GM10266 (cell line): ENCODE results near the gene HIPK1.

ENCODE experiments used
- DNase-seq: peaks from one replicate; pipeline ENCODE4 v3.0.0; 2012; ENCODE audit errors: extremely low spot score
- TF ChIP-seq, protein P1 (sequence below): IDR thresholded peaks from 2 replicates; pipeline ENCODE4 v1.5.1; 2012; ENCODE audit warnings: mild to moderate bottlenecking, low read depth; ENCODE audit not compliant: control insufficient read depth, insufficient read depth; ENCODE audit errors: missing control alignments

HIPK1 gene

DNA sequence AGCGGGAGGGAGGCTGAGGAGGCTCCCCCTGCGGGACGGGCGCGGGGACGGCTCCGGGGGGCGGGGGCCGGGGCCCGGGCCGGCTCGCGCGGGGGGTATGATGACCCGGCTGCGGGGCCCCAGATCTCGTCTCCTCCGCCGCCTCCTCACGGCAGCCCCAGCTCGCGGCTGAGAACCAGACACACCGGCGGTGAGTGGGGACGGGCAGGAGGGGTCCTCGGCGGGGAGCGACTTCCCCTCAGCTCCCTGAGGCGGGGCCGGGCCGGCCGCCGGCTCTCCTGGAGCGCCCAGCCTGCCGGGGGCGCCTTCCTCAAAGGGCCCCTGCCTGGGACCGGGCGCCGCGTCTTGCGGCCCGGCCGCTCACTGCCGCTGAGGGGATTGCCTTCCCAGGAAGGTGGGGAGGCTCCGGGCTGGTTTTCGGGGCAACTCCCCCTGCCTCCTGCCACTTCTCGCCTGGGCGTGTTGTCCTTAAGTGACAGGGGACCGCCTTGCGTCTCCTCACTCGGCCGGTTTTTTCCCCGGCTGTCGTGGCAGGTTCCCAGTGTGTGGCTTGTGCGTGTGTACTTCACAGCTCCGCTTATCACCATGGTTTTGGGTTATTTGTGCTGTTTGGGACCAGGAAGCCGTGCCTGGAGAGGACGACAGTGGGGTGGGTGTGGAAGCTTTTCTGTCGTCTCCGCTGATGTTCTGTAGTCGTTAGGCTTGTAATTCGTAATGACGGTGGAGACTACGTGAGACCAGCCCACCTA lies 800 bp downstream of the HIPK1 start:
- TF ChIP-seq, protein P1, sequence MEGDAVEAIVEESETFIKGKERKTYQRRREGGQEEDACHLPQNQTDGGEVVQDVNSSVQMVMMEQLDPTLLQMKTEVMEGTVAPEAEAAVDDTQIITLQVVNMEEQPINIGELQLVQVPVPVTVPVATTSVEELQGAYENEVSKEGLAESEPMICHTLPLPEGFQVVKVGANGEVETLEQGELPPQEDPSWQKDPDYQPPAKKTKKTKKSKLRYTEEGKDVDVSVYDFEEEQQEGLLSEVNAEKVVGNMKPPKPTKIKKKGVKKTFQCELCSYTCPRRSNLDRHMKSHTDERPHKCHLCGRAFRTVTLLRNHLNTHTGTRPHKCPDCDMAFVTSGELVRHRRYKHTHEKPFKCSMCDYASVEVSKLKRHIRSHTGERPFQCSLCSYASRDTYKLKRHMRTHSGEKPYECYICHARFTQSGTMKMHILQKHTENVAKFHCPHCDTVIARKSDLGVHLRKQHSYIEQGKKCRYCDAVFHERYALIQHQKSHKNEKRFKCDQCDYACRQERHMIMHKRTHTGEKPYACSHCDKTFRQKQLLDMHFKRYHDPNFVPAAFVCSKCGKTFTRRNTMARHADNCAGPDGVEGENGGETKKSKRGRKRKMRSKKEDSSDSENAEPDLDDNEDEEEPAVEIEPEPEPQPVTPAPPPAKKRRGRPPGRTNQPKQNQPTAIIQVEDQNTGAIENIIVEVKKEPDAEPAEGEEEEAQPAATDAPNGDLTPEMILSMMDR = peak; percentile 26
- peak; percentile 68 for DNase-seq

DNA sequence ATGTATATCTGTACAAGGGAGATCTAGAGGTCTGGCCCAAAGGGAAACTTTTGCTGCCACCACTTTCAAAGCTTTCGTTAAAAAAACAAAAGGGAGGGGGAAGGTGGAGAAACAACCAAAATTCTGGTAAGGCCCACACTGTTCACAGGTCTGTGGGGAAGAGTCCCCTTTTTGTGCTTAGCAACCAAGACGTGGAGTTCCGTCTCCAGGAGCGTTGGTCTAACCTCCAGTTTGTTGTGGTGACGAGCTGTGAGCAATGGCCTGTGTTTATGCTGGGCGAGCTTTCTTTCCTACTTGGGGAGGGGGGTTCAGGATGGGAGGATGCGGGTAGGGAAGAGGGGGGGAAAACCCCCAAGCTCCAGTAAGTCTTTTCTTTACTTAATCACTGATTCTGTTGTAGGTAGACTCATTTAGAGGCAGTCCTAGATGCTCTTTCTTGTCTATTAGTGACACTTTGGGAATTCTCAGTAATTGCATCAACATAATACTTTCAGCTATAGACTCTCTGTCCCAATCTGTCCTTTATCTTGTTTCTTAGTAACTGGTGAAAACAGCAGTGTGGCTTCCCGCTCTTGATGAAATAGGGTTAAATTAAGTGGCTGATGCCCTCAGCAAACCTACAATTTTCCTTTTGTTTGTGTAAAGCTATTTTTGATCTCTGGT lies 1.5 kb downstream of the HIPK1 start:
- TF ChIP-seq, protein P1 = no peak
- peak; percentile 72 for DNase-seq

DNA sequence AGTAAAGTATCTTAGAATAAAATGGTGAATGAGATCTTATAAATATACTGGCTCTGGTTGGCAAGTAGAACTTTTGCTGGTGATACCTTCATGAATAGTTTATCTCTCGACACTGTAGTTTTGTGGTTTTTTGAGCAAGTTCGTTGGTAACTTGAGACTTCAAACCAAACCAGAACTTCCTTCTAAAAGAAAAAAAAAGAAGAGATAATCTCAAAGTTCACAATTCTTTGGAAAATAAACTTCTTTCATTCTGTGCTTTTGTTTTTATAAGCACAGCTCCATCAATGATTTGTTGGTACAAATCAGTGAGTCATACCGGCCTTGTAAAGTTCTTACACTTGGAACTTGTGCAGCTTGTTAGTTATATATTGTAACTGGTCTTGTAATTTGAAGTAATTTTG lies 2.3 kb downstream of the HIPK1 start:
- no peak for DNase-seq

DNA sequence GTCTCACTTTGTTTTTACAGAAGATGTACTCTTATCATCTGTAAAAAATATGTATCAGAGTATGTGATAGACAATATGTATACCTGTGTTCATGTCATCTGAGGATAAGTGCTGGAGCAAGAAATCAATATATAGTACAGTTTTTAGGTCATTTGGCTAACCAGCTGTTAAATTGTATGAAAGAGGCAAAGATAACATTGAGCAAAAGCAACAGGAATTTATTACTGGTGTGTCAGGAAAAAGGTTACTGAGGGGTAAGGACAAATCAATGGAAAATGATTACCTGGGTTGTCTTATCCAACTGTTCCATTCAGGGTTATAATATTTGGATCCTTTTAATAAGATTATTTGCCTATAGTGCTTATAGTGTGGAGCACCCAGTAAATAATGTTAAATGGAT lies 4.9 kb downstream of the HIPK1 start:
- TF ChIP-seq, protein P1 = no peak
- no peak for DNase-seq

More for the DNA sequence above, 2.3 kb downstream of the HIPK1 start:
- TF ChIP-seq, protein P1 = no peak

DNA sequence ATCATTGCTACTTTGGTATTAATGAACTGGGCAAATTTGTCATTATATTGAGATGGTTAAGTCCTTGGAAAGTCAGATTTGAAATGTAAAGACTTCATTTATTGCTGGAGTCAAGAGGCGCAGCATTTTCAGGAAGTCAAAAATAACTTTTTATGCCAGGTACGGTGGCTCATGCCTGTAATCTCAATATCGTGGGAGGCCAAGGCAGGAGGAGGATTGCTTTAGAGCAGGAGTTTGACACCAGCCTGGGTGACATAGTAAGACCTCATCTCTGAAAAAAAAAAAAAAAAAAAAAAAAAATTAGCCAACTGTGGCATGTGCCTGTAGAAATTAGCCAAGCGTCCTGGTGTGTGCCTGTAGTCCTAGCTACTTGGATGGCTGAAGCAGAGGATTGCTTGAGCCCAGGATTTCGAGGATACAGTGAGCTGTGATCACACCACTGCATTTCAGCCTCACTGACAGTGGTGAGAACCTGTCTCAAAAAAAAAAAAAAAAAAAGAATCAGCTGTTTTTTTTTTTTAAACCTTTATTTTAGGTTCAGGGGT lies 5.5 kb downstream of the HIPK1 start:
- no peak for DNase-seq
- TF ChIP-seq, protein P1 = no peak

DNA sequence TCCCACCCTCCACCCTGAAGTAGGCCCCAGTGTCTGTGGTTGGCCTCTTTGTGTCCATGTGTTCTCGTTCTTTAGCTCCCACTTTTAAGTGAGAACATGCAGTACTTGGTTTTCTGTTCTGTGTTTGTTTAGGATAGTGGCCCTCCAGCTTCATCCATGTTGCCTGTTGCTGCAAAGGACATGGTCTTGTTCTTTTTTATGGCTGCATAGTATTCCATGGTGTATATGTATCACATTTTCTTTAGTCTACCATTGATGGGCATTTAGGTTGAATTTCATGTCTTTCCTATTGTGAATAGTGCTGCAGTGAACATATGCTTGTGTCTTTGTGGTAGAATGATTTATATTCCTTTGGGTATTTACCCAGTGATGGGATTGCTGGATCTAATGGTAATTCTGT lies 6.1 kb downstream of the HIPK1 start:
- TF ChIP-seq, protein P1 = no peak
- no peak for DNase-seq

DNA sequence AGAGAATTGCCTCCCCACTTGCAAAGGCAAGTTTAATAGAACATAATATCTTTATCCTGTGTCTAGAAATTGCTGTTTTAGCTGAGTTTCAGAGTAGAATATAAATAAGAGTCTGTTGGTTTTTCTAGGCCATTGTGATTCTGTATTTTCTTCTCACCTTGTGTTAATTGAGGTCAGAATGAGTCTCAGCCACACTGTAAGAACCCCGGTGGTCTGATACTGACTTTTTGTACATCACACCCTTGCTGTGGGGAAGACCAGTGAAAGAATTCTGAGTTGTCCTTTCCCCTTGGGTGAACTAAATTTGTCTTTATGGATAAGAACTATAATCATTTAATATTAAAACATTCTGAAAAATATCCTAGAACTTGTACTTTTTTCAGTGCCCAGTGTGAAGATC lies 6.8 kb downstream of the HIPK1 start:
- no peak for DNase-seq
- TF ChIP-seq, protein P1 = no peak
